GM21528 (cell line): ENCODE results near the gene AK3.
A peak's percentile ranks its signal among the peaks of the same experiment; 100 is the strongest.

Experiments used
- ATAC-seq: cut with Tn5 transposase; IDR thresholded peaks from one replicate; pipeline ENCODE4 v1.9.1; 2021; ENCODE audit warnings: mild to moderate bottlenecking, moderate library complexity; ENCODE audit not compliant: unreplicated experiment, low FRiP score

AK3 gene

DNA sequence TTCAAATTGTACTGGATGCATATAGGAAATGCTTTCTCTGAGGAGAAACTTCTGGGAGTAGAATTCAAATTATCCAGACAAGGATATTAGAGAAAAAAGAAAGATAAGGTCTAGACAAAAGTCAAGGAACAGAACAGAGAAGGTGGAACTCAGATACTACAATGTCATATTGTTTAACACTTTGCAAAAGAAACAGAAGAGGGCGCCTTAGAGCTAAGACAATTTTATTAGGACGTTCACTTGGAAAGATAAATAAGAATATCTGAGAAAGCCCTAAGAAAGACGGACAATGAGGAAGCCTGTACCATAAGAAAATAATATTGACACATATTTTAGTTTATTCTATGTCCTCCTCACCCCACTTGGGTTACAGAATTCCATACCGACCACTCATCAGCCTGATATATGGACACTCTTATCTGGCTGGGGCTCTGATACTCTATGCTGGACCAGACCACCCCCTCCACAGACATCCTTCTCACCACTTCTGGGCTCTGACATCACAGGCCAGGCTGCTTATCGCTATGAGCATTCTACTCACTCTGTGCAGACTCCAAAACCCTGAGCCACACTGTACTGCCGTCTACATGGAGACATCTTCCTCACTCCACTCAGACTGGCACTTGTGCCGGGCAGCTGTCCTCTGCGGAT lies 9.1 kb upstream of the AK3 start:
- ATAC-seq = no peak

- no peak for ATAC-seq
Measured at GRCh38 chr9:4748612-4749011, 7.6 kb upstream of the AK3 start.

- no peak for ATAC-seq
Measured at GRCh38 chr9:4746278-4747030, 5.5 kb upstream of the AK3 start.

DNA sequence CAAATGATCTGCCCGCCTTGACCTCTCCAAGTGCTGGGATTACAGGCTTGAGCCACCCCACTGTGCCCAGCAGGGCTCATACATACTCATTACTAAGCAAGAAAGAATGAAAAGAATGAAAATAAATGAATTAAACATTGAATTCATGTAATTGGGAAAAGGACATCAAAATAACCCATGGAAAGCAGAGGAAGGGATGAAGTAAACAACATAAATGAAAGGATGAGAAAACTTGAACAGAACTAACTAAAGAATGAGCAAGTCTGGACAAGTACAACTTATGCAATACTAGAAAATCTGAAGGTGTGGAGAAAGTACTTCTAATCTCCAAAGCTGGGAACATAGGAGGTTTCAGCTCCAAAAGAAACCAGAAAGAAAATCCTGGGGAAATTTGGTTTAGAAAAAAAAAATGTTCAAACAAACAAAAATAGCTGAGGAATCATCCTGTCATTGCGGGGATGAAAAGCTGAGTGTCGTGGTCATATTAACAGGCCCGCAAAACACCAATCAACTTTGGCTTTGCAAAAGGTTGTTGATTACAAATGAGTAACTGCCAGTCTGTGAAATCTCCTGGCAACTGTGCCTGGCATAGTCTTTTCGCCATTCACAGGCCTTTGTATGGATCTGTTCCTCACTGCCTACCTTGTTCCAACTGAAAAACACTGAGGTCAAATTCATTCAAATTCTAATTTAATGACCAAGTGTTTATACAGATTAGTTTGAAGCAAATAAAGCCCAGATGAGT lies 2.3 kb upstream of the AK3 start:
- no peak for ATAC-seq

GRCh38 chr9:4742246-4742645 lies 1.2 kb upstream of the AK3 start:
- ATAC-seq = no peak

DNA sequence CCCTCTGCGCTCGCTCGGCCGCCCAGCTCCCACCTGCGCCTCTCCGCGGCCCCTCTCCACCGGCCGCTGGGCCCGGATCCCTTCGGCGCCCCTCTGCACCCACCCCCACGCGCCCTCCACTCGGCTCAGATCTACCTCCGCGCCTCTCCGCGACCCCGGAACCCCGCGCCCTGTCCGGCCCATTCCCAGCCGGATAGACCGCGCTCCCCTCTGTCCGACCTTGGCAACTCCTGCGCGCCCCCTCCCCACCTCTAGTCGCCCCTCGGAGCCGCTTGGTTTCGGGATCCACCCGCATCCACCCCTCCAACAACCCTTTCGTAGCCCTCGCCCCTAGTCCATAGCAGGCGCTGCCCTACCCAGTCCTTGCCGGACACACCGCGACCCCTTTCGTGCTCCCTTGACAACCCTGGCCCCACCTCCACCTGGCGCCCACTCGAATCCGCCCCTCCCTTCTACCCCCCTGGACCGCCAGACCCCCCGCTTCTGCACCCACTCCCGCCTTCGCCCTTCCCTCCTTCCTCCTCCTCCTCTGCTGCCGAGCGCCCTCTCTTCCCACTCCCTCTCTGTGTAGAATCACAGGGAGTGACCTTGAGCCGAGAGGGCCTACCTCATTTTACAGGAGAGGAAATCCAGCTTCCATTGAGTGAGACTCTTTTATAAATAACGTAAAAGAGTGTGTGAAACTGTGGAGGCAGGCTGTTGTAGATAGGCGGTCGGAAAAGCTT lies 525 bp upstream of the AK3 start:
- peak; percentile 6 for ATAC-seq

DNA sequence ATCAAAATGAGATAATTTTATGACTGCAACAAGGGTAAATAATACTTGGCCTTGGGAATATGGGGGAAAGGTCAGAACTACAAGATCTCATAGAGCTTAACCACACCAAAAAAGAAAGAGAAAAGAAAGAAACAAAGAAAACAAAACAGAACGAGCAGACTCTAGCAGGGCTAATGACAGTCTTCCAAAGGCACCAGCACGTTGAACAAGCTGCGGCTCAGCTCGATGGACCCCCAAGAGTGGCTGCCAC lies 689 bp downstream of the AK3 start:
- no peak for ATAC-seq

DNA sequence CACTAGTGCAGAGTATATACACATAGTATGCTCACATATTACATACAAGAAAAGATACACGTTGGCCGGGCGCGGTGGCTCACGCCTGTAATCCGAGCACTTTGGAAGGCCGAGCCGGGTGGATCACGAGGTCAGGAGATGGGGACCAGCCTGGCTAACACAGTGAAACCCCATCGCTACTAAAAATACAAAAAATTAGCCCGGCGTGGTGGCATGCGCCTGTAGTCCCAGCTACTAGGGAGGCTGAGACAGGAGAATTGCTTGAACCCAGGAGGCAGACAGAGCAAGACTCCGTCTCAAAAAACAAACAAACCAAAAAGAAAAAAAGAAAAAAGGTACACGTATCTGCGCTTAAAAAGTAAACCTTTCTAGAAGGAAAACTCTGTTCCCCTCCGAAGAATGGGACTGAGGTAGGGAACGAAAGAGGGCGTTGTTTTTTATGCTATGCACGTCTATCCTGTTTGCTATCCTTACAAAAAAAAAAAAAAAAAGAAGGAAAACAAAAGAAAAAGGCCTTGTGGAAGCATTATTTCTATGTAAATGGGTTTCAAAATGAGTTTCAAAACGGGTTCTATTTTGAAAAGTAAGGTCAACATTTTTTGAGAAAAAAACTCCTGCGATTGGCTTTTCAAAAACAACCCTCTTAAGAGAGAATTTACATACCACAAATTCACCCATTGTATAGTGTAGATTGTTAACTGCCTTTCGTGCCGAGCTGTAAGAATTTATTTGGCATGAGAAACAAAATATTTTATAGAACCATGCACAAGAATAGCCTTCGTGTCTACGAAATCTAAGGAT lies 1.2 kb downstream of the AK3 start:
- ATAC-seq = no peak

DNA sequence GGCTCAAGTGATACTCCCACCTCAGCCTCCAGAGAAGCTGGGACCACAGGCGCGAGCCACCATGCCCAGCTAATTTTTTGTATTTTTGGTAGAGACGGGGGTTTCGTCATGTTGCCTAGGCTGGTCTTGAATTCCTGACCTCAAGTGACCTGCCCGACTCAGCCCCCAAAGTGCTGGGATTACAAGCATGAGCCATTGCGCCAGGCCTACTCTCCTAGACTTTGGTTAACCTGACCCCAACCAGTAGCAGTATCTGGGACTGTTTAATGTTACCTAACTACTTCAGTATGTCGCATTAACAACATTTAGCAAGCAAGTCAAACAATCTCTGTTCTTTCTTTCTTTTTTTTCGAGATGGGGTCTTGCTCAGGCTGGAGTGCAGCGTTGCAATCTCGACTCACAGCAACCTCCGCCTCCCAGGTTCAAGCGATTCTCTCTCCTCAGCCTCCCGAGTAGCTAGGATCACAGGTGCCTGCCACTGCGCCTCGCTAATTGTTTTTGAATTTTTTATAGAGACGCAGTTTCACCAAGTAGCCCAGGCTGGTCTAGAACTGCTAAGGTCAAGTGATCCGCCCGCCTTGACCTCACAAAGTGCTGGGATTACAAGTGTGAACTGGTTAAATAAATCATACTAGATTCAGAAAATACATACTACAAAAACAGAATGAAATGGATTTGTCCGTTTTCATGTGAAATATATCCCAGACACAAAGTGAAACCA lies 2.0 kb downstream of the AK3 start:
- no peak for ATAC-seq

DNA sequence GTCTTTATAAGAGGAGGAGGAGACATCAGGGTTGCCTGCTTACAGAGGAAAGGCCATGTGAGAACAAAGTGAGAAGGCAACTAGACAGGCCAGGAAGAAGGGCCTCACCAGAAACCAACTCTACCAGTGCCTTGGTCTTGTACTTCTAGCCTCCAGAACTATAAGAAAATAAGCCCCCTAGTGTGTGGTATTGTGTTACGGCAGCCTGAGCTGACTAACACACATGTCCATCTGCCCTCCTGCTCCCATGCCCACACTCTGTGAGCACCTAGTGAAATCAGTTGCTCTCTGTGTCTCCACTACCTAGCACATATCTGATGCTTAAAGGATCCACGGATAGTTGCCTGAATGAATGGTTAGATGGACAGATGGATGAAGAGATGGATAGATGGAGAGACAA lies 6.9 kb downstream of the AK3 start:
- no peak for ATAC-seq

- no peak for ATAC-seq
Measured at GRCh38 chr9:4732890-4733289, 8.1 kb downstream of the AK3 start.

- ATAC-seq = no peak
Measured at GRCh38 chr9:4727593-4727992, 13.4 kb downstream of the AK3 start.

- no peak for ATAC-seq
Measured at GRCh38 chr9:4725706-4726442, 15.1 kb downstream of the AK3 start.

DNA sequence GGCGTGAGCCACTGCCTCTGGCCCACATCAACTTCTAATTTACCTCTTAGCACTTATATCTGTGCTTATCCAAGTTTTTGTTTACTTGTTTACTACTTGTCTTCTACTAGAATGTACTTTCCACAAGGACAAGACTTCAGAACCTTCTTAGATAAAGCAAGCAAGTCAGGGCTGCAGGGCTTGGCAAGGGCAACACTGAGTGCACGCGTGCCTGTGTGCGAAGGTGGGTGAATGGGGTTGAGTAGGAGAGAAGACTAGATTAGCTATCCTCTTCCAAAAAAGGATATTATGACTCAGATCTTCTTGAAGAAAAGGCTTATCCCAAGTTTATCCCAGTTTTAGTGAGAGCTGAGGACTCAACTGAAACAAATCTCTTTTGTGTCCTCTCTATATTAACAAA lies 19.3 kb downstream of the AK3 start:
- ATAC-seq = no peak

DNA sequence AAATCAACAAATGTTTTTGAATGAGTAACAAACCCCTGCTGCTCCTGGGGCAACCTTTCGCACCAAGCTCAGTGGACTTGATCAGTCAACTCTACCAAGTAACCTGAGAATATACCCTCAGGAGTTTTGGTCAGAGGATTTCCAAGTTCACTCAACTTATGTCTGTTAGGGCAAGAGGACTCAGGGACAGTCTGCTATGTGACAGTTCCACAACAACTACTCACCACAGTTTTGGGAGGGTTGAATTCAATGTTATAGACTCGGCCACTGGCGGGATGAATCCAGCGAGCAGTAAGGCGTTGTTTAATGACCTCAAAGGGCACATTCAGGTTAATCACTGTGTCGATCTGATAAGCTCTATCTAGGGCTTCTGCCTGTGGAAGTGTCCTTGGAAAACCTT lies 22.1 kb downstream of the AK3 start:
- no peak for ATAC-seq

GRCh38 chr9:4717815-4718214 lies 23.2 kb downstream of the AK3 start:
- ATAC-seq = no peak

DNA sequence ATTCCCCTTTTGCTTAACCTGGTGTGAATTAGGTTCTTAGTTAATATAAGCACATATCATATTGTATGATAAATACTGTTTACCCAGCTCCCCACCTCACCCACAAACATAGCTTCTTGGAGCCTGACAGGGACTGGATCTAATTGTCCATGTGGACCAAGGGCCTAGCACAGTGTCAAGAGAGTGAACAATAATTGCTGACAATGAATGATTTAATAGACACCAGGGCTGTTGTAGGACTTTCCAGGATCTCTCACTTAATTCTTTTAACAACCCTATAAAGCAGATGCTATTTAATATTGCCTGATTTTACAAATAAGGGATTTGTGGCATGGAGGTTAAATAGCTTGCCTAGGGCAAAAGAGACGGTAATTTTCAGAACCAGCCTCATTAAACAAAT lies 24.8 kb downstream of the AK3 start:
- ATAC-seq = no peak

DNA sequence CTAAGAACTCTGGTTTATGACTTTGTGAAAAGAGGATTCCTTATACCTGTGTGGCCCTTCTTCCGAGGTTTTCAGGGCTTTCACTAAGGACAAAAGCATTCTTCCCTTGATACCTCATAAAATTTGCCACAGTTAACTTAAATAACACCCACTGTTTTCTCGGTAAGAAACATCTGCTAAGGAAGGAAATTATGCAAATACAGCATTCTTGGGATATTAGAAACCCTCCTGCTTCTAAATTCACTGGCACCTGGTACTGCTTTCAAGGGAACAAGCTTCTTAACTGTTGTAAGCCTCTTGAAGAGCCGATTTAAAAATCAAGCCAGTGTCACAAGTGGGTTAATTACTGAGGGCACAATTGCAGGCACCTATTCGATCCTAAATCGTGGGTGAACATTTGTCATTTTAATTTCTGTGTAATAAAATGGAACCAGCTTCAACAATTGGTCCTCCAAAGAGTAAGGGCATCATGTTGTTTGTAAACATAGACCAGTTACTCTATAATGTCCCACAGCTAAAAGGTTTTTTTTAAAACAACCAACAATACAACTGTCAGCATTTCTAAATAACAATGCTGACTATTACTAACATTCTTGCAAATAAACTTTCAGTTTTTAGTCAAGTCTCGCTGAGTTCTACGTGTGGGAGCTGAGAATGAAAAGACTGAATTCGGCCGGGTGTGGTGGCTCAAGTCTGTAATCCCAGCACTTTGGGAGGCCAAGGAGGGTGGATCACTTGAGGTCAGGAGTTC lies 26.6 kb downstream of the AK3 start:
- no peak for ATAC-seq

DNA sequence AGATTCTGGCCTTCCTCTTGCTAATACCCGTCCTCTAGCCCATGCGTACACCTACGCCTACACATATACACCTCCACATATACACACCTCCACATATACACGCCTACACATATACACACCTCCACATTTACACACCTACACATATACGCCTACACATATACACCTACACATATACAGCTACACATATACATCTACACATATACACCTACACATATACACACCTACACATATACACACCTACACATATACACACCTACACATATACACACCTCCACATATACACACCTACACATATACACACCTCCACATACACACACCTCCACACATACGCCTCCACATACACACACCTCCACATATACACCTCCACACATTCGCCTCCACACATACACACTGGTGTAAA lies 27.2 kb downstream of the AK3 start:
- no peak for ATAC-seq
